Measurements from ENCODE around the gene CDK5.

DNA sequence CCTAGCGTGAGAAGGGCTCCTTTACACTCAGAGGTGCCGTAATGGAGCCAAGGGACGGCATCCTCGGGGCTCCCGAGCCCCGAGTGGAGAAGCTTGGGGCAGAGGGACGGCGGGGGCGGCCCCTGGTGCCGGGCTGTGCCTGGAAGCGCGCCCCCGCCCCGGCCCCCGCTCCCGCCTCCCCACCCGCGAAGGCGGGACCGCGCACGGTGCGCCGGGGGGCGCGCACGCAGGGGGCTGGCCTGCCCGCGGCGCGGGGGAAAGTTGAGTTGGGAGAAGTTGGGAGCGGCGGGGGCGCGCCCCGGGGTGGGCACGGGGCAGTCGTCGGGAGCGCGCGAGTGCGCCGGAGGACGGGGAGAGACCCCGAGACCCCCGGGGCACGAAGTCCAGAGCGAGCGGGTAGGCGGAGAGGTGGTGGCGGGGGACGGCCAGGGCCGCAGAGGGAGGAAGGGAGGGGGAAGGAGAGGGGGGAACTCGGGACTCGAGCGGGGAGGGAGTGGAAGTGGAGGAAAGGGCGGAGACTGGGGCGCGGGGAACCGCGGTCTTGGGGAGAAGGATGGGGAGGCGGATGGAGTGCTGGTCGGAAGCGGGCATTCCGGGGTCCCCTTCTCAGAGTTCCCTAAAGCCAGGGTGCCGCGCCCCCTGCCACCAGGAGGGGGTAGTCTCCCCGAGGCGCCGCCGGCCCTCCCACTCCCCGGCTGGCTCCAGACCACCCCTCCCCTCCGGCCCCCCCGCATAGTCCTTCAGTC lies 1.8 kb upstream of the CDK5 start, which contains the start of gene SLC4A2:
- TF ChIP-seq, protein P1, sequence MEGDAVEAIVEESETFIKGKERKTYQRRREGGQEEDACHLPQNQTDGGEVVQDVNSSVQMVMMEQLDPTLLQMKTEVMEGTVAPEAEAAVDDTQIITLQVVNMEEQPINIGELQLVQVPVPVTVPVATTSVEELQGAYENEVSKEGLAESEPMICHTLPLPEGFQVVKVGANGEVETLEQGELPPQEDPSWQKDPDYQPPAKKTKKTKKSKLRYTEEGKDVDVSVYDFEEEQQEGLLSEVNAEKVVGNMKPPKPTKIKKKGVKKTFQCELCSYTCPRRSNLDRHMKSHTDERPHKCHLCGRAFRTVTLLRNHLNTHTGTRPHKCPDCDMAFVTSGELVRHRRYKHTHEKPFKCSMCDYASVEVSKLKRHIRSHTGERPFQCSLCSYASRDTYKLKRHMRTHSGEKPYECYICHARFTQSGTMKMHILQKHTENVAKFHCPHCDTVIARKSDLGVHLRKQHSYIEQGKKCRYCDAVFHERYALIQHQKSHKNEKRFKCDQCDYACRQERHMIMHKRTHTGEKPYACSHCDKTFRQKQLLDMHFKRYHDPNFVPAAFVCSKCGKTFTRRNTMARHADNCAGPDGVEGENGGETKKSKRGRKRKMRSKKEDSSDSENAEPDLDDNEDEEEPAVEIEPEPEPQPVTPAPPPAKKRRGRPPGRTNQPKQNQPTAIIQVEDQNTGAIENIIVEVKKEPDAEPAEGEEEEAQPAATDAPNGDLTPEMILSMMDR (IDR thresholded peaks at IDR 0.05; ENCODE audit: insufficient read depth, low read length) = no peak
- TF ChIP-seq, protein P2, sequence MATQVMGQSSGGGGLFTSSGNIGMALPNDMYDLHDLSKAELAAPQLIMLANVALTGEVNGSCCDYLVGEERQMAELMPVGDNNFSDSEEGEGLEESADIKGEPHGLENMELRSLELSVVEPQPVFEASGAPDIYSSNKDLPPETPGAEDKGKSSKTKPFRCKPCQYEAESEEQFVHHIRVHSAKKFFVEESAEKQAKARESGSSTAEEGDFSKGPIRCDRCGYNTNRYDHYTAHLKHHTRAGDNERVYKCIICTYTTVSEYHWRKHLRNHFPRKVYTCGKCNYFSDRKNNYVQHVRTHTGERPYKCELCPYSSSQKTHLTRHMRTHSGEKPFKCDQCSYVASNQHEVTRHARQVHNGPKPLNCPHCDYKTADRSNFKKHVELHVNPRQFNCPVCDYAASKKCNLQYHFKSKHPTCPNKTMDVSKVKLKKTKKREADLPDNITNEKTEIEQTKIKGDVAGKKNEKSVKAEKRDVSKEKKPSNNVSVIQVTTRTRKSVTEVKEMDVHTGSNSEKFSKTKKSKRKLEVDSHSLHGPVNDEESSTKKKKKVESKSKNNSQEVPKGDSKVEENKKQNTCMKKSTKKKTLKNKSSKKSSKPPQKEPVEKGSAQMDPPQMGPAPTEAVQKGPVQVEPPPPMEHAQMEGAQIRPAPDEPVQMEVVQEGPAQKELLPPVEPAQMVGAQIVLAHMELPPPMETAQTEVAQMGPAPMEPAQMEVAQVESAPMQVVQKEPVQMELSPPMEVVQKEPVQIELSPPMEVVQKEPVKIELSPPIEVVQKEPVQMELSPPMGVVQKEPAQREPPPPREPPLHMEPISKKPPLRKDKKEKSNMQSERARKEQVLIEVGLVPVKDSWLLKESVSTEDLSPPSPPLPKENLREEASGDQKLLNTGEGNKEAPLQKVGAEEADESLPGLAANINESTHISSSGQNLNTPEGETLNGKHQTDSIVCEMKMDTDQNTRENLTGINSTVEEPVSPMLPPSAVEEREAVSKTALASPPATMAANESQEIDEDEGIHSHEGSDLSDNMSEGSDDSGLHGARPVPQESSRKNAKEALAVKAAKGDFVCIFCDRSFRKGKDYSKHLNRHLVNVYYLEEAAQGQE (IDR thresholded peaks at IDR 0.05; ENCODE audit: insufficient replicate concordance, low read depth) = no peak
- no peak for TF ChIP-seq POLR2AphosphoS5 (IDR thresholded peaks at IDR 0.05; ENCODE audit: low read depth)
- 0 out of 2 replicates have a peak, but pooled peaks have one; percentile 37 for TF ChIP-seq SPI1 (IDR thresholded peaks at IDR 0.05; ENCODE audit: borderline replicate concordance, low read depth)

All from HL-60 (cell line).